EL (cell line): ENCODE measurements around the gene CALM1.

Experiments
- DNase-seq: peaks from one replicate; pipeline ENCODE4 v3.0.0-alpha.2; 2016

Gene CALM1

GRCh38 chr14:90412058-90412457 lies 15.2 kb downstream of the CALM1 start:
- no peak for DNase-seq

GRCh38 chr14:90416720-90417119 lies 19.9 kb downstream of the CALM1 start:
- DNase-seq: no peak

- DNase-seq: no peak
These were observed 21.2 kb downstream of the CALM1 start for GRCh38 chr14:90418053-90418452.

- DNase-seq: peak; percentile 96
These were observed 22.4 kb downstream of the CALM1 start for GRCh38 chr14:90419200-90419599.

DNA sequence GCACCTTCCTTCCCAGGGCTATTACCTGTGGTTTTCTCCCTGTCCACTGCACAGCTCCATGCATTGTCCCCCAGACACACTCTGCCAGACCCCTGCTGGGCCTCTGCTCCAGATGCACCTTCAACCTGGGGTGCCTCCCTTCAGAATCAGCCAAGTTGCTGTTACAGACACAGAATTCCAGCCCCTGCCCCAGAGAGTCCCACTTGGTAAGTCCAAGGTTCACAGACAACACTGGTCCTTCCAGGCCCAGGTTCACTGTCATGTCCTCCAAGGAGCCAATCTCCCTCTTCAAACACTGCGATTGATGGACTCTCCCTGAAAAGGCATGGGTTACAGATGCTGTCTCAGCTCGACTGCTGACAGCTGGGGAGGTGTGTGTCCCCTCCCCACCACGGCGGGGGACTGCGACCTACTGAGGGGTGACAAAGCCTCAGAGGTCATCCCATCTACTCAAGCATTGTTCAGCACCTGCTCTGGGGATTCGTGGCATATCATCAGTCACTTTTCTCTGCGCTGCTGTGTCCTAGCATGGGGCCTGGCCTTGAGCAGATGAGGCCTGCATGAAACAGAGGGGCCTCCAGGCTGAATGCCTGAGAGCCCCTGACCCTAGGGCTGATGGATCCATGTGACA lies 24.3 kb downstream of the CALM1 start:
- no peak for DNase-seq

GRCh38 chr14:90421632-90422020 lies 24.8 kb downstream of the CALM1 start:
- DNase-seq: no peak

DNA sequence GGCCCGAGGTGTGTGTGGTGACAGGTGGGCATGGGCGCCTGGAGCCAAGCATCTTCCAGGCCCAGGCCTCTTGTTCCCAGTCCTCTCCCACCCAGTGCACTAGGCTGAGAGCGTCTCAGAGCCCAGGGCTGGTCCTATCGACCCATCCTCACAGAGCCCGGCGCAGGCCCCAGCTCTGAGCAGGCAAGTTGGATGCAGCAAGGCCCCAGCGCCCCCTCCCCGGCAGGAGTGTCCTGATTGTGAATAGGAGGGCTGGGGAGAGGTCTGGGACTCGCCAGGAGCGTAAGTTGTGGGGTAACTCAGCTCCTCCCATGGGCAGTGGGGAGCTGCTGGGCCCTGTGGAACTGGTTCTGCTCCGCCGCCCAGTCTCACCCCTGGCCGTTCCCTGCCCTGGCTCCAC lies 26.3 kb downstream of the CALM1 start:
- DNase-seq: no peak

GRCh38 chr14:90424075-90424474 lies 27.2 kb downstream of the CALM1 start:
- no peak for DNase-seq

DNA sequence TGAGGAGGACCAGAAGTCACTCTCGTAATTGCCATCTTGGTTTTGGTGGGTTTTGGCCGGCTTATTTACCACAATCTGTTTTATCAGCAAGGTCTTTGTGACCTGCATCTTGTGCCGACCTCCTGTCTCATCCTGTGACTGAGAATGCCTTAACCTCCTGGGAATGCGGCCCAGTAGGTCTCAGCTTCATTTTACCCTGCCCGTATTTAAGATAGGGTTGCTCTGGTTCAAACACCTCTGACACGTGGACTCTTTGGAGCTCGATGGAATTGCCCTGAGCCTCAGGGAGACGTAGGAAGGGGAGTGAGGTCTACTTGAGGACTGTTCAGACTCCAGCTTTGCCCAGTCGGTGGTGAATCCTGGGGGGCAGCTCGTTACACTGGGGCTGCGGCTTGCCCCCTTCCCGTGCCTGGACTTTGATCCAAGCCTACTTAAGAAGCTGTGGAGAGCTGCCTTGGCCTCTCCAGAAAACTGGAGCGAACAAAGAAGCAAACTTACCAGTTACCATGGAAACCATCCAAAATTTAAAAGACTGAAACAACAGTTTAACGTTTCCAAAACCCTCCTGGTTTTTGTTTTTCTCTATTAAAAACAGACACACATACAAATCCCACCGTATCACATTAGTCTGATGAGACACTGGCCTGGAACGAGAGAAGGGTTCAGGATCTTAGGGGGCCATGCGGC lies 28.0 kb downstream of the CALM1 start:
- no peak for DNase-seq

DNA sequence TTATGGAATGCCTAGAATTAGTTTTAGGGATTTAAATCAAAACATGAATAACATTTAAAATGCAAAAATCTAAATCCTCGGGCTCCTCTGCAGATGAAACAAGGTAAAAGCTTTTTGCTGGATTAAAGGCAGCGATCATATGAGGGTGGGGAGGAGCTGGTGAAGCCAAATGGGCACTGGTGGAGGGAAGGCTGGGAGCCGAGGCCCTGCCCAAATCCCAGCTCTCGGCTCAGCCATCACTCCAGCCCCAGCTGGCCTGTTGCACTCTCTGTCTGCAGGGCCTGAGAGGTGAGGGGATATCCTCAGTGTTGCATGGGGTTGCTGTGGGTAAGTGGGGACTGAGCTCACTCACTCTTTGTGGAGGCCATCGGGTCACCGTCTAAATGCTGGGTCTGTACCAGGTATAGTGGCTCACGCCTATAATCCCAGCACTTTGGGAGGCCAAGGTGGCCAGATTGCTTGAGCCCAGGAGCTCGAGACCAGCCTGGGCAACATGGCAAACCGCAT lies 28.6 kb downstream of the CALM1 start:
- DNase-seq: no peak

- no peak for DNase-seq
These were observed 29.3 kb downstream of the CALM1 start for GRCh38 chr14:90426031-90426540.

- no peak for DNase-seq
These were observed 29.8 kb downstream of the CALM1 start for GRCh38 chr14:90426663-90427062.

GRCh38 chr14:90427848-90428426 lies 31.1 kb downstream of the CALM1 start:
- no peak for DNase-seq

DNA sequence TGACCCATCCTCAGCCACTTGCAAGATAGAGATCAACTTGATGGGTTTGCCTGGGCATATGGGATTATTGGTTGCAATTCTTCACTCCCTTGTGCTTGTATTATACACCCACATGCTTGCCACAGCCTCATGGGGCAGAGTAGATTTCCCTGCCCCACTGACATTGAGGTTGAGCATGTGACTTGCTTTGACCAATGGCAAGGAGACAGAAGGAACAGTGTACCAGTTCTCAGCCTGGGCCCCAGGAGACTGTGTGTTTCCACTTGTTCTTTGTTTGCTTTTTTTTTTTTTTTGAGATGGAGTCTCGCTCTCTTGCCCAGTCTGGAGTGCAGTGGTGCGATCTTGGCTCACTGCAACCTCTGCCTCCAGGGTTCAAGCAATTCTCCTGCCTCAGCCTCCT lies 31.8 kb downstream of the CALM1 start:
- DNase-seq: no peak

DNA sequence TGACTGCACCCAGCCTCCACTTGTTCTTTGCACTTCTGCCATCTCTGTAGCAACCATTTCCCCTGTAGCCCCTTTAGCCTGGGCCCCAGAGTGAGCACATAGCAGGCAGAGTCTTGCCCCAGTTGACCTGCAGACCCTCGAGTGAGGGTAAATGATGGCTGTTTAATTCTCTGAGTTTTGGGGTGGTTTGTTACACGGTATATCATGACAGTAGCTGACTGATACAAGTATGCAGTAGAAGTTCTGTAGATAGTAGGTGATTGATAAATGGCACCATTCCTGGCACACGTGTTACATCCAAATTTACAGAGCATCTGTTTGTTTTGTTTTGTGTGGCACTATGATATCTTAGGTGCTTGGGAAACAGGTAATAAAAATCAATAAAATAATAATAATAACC lies 32.4 kb downstream of the CALM1 start:
- DNase-seq: no peak

DNA sequence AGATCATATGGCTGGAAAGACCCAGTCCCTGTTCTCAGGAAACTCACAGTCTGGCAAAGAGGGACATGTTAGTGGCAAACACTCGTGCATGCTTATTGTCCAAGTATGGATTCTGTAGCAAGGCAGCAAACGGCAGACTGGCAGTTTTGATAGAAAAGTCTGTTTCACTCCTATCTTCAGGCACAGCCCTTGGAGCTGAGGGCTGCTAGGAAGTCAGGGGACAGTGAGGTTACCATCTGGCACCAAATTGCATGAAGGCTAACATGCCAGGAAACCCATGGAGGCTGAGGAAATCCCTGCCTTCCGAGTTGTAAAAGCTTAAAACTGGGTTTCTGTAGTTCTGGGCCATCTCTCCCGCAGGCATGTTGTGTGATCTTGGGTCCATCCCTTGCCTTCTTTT lies 32.9 kb downstream of the CALM1 start:
- DNase-seq: no peak

- DNase-seq: no peak
These were observed 37.7 kb downstream of the CALM1 start for GRCh38 chr14:90434370-90435020.

DNA sequence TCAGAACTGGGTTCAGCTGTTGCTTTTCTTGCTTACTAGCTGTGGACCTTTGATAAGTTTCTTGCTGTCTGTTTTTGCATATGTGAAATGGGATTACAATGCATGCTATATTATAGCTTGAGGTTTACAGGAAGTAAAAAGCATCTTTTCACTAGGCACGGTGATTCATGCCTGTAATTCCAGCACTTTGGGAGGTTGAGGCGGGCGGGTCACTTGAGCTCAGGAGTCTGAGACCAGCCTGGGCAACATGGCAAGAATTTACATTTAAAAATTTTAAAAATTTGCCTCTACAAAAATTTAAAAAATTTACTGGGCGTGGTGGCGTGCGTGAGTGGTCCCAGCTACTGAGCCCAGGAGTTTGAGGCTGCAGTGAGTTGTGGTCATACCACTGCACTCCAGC lies 42.0 kb downstream of the CALM1 start:
- peak; percentile 22 for DNase-seq

DNA sequence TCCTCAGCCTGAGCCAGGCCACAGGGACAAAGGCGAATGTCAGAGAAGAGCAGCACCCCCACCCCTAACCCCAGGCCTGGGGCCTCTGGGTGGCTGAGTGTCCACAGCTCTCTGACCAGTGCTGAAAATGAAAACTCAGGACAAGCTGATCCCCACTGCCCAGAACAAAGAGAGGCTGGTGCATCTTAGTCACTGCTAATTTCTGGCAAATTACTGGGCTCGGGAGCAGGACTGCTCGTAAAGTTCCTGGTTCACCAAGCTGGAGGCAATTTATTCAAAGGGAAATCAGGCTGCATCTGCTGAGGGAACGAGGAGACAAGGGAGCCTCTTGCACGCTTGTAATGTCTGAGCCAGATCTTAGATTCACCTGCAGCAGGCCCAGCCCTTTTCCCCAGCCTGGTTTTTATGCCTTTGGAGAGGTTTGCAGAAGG lies 43.2 kb downstream of the CALM1 start:
- peak; percentile 17 for DNase-seq

GRCh38 chr14:90440592-90440991 lies 43.8 kb downstream of the CALM1 start:
- no peak for DNase-seq

DNA sequence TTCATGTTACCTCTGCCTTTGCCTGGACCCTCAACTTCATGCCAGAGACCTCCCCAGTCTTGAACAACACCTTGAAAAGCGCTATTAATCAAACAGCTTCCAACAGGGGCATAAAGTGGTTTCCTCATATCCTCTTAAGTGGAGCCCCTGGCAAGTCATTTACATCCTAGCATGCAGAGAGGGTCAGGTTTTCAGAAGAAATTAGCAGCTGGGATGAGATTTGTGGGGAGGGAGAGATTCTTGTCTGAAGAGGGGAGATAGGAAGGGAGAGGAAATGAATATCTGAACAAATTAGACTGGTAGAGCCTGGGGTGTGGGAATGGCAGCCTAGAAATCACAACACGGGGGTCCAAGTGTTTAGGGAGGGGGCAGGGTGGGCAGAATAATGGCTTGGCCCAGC lies 45.6 kb downstream of the CALM1 start:
- no peak for DNase-seq

GRCh38 chr14:90443161-90444076 lies 46.6 kb downstream of the CALM1 start:
- DNase-seq: no peak
